Astrocyte of the spinal cord (primary cell): ENCODE data around the gene RGS11.

Experiments
- DNase-seq: peaks from one replicate; pipeline ENCODE4 v3.0.0; 2011; ENCODE audit warnings: low read depth, low spot score
- H3K4me3 ChIP-seq: 2 replicates; pipeline ENCODE4 v1.5.1; 2011; ENCODE audit warnings: low read depth, mild to moderate bottlenecking, low read length, moderate library complexity
- in situ Hi-C: cut with HindIII; loops from 2 replicates; pipeline ENCODE4 v1.10.0; 2017; ENCODE audit warnings: low sequenced_read_pairs
- TF ChIP-seq, protein P1 (sequence below): IDR thresholded peaks from 2 replicates; pipeline ENCODE4 v1.5.1; 2012; ENCODE audit warnings: low read depth, mild to moderate bottlenecking, low read length, inconsistent platforms

The RGS11 gene

GRCh38 chr16:249431-249830, 26.3 kb downstream of the RGS11 start:
- TF ChIP-seq, protein P1, sequence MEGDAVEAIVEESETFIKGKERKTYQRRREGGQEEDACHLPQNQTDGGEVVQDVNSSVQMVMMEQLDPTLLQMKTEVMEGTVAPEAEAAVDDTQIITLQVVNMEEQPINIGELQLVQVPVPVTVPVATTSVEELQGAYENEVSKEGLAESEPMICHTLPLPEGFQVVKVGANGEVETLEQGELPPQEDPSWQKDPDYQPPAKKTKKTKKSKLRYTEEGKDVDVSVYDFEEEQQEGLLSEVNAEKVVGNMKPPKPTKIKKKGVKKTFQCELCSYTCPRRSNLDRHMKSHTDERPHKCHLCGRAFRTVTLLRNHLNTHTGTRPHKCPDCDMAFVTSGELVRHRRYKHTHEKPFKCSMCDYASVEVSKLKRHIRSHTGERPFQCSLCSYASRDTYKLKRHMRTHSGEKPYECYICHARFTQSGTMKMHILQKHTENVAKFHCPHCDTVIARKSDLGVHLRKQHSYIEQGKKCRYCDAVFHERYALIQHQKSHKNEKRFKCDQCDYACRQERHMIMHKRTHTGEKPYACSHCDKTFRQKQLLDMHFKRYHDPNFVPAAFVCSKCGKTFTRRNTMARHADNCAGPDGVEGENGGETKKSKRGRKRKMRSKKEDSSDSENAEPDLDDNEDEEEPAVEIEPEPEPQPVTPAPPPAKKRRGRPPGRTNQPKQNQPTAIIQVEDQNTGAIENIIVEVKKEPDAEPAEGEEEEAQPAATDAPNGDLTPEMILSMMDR, result no peak
- in situ Hi-C loops, result no loop called here
- DNase-seq, result no peak
- H3K4me3 ChIP-seq, result no peak overlapping the region

- TF ChIP-seq, protein P1, result no peak
- no peak overlapping the region for H3K4me3 ChIP-seq
- no peak for DNase-seq
- in situ Hi-C loops, result no loop called here
These were observed 28.7 kb downstream of the RGS11 start for GRCh38 chr16:247027-247426.

GRCh38 chr16:245105-245504, 30.6 kb downstream of the RGS11 start:
- in situ Hi-C loops, result no loop called here
- DNase-seq, result no peak

GRCh38 chr16:243348-243747, 32.4 kb downstream of the RGS11 start:
- in situ Hi-C loops, result no loop called here
- TF ChIP-seq, protein P1, result no peak
- DNase-seq, result no peak
- H3K4me3 ChIP-seq, result no peak overlapping the region

More at GRCh38 chr16:245105-245504, 30.6 kb downstream of the RGS11 start:
- TF ChIP-seq, protein P1, result no peak
- H3K4me3 ChIP-seq, result no peak overlapping the region

DNA sequence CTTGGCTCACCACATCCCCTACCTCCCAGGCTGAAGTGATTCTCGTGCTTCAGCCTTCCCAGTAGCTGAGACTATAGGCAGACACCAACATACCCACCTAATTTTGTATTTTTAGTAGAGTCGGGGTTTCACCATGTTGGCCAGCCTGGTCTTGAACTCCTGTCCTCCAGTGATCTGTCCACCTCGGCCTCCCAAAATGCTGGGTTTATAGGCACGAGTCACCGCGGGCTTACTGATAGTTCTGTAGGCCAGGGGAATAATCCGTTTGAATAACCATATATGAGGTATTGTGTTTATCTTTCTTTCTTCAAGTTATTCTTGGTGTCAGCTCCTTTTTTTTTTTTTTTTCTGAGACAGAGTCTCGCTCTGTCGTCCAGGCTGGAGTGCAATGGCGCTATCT, 33.5 kb downstream of the RGS11 start:
- no peak for DNase-seq
- in situ Hi-C loops, result no loop called here
- TF ChIP-seq, protein P1, result no peak
- H3K4me3 ChIP-seq, result no peak overlapping the region

- DNase-seq, result no peak
- in situ Hi-C loops, result no loop called here
These were observed 35.2 kb downstream of the RGS11 start for GRCh38 chr16:240559-240958.

More at GRCh38 chr16:240559-240958, 35.2 kb downstream of the RGS11 start:
- TF ChIP-seq, protein P1, result no peak
- H3K4me3 ChIP-seq, result no peak overlapping the region
